GM12878 (cell line): ENCODE measurements around the gene OSBPL3.

Experiments used
- CHD1 ChIP-seq: IDR thresholded peaks from 2 replicates; pipeline ENCODE4 v1.6.1; 2012; ENCODE audit warnings: low read depth, low read length, improper control_type of control experiment
- EED ChIP-seq: sonication (generic); IDR thresholded peaks from 2 replicates; pipeline ENCODE4 v1.6.1; 2016; ENCODE audit warnings: antibody characterized with exemption, low read depth
- EGR1 ChIP-seq, 2 experiments: IDR thresholded peaks; 1 replicate in 1 of 2; 2 replicates in 1 of 2; pipeline ENCODE4 v1.6.1; 2011 to 2012; ENCODE audit warnings: low read depth in 2 of 2, low read length in 2 of 2, borderline replicate concordance in 1 of 2, mild to moderate bottlenecking in 1 of 2, moderate library complexity in 1 of 2
- MXI1 ChIP-seq: fragments of 150-350 bp; IDR thresholded peaks from 2 replicates; pipeline ENCODE4 v1.6.1; 2011; ENCODE audit warnings: low read depth, mild to moderate bottlenecking, inconsistent platforms, low read length, improper control_type of control experiment
- NRF1 ChIP-seq: conservative IDR thresholded peaks from 2 replicates; pipeline ENCODE4 v1.6.1; 2011; ENCODE audit warnings: mild to moderate bottlenecking, low read depth, low read length, improper control_type of control experiment
- TAF1 ChIP-seq: IDR thresholded peaks from 2 replicates; pipeline ENCODE4 v1.6.1; 2011; ENCODE audit warnings: mild to moderate bottlenecking, low read depth, low read length, borderline replicate concordance
- ZNF274 ChIP-seq: IDR thresholded peaks from one replicate; pipeline ENCODE4 v1.8.0; 2011; ENCODE audit not compliant: insufficient read length, insufficient read depth
- TF ChIP-seq, protein P1 (sequence below), 3 experiments: IDR thresholded peaks in 2 of 3; conservative IDR thresholded peaks in 1 of 3; 2 replicates each; pipeline ENCODE4 v1.5.1; 2011; ENCODE audit warnings: low read depth in 3 of 3, low read length in 3 of 3, mild to moderate bottlenecking in 3 of 3, control low read depth in 2 of 3, moderate library complexity in 2 of 3, inconsistent platforms in 1 of 3, mixed read lengths in 1 of 3; ENCODE audit not compliant: control insufficient read depth in 2 of 3, insufficient read depth in 1 of 3; ENCODE audit errors: extremely low read depth in 1 of 3
- TF ChIP-seq, protein P2 (sequence below): fragments of 450-650 bp; IDR thresholded peaks from 2 replicates; pipeline ENCODE4 v1.6.1; 2014; ENCODE audit warnings: mild to moderate bottlenecking

DNA sequence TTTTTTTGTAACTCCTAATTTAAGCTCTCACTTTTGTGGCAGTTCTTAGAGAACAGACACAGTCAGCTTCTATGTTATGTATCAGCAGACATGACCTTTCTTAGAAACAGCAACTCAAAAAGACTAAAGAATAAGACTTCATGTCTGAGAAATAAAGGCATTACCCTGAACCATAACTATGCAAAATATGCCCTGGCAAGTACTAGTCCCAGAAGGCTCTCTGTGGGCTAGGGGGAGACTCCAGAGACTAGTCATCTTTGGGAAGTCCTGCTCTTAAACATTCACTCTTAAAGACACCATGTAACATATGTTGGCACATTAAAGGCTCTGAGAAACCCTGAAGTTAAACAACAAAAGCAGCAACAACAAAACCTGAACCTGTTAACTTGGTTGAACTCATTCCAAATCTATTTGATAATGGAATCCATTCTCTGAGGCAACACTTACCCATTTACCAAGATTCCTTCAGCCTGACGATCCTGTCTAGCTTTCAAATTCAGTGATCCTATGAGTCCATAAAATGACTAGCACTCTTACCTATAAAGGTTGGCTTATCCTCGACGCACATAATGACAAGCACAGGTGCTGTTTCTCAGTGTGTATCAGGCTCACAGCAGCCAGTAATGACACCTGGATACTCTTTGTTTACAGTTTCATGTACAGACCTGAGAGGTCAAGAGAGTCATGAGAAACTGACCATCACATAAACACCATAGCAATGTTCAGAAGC lies 62.3 kb downstream of the OSBPL3 start:
- TF ChIP-seq TAF1 = no peak
- TF ChIP-seq, protein P1, sequence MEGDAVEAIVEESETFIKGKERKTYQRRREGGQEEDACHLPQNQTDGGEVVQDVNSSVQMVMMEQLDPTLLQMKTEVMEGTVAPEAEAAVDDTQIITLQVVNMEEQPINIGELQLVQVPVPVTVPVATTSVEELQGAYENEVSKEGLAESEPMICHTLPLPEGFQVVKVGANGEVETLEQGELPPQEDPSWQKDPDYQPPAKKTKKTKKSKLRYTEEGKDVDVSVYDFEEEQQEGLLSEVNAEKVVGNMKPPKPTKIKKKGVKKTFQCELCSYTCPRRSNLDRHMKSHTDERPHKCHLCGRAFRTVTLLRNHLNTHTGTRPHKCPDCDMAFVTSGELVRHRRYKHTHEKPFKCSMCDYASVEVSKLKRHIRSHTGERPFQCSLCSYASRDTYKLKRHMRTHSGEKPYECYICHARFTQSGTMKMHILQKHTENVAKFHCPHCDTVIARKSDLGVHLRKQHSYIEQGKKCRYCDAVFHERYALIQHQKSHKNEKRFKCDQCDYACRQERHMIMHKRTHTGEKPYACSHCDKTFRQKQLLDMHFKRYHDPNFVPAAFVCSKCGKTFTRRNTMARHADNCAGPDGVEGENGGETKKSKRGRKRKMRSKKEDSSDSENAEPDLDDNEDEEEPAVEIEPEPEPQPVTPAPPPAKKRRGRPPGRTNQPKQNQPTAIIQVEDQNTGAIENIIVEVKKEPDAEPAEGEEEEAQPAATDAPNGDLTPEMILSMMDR (IDR thresholded peaks at IDR 0.05 in 2 of 3, conservative IDR thresholded peaks at IDR 0.05 in 1 of 3; ENCODE audit: control insufficient read depth in 2 of 3, extremely low read depth in 1 of 3, insufficient read depth in 1 of 3, low read depth in 3 of 3, low read length in 3 of 3) = no peak
- no peak for TF ChIP-seq MXI1
- no peak for TF ChIP-seq NRF1
- TF ChIP-seq EGR1 (IDR thresholded peaks at IDR 0.05; ENCODE audit: borderline replicate concordance in 1 of 2, low read depth in 2 of 2, low read length in 2 of 2) = no peak
- TF ChIP-seq ZNF274 = no peak
- TF ChIP-seq, protein P2, sequence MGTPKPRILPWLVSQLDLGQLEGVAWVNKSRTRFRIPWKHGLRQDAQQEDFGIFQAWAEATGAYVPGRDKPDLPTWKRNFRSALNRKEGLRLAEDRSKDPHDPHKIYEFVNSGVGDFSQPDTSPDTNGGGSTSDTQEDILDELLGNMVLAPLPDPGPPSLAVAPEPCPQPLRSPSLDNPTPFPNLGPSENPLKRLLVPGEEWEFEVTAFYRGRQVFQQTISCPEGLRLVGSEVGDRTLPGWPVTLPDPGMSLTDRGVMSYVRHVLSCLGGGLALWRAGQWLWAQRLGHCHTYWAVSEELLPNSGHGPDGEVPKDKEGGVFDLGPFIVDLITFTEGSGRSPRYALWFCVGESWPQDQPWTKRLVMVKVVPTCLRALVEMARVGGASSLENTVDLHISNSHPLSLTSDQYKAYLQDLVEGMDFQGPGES = no peak
- TF ChIP-seq EED = peak; percentile 17; the same call in 1 of the 2 replicates
- no peak for TF ChIP-seq CHD1
